Endothelial cell of umbilical vein (primary cell): Measurements from ENCODE around the gene C5orf58. TPM values are rescaled to one million over a fixed set of nuclear protein-coding genes. Genes with fewer than 3 reads are reported as not detected.

ENCODE experiments used
- BruUV-seq: library from RNA; stranded (reverse); fragments of 400-500 nt; replicated peaks from 2 replicates; lab custom pipeline; 2021; lab: Mats Ljungman, UMichigan
- CTCF ChIA-PET: fragments of 300-600, 350-600 bp; sonication (Branson Sonifier 250); formaldehyde crosslinking; loops from one replicate; lab custom pipeline; 2021; ENCODE audit warnings: antibody characterized with exemption, inconsistent platforms; lab: Charles Lee
- POLR2A ChIA-PET: fragments of 300-600, 350-600 bp; sonication (Branson Sonifier 250); formaldehyde crosslinking; loops from one replicate; lab custom pipeline; 2021; ENCODE audit warnings: antibody characterized with exemption, inconsistent platforms; lab: Charles Lee
- DNase-seq: peaks from one replicate; pipeline ENCODE4 v3.0.0-alpha.2; 2011; ENCODE audit warnings: low read depth, low spot score
- FAIRE-seq: peaks from 2 replicates; lab custom pipeline; 2011; peaks lifted over from hg19 to GRCh38; lab: Jason Lieb, UNC
- H2AFZ ChIP-seq: 2 replicates; pipeline ENCODE4 v1.6.0; 2012; ENCODE audit warnings: low read depth, low read length, control low read depth, inconsistent platforms
- H3K27ac ChIP-seq: 2 replicates; pipeline ENCODE4 v1.5.1; 2011; ENCODE audit warnings: low read depth, mild to moderate bottlenecking, control low read depth, low read length, moderate library complexity; ENCODE audit not compliant: insufficient read depth
- H3K27me3 ChIP-seq, 2 experiments: 2 replicates each; pipeline versions ENCODE4 v1.6.0 to v1.6.1; 2011; ENCODE audit warnings: low read length in 2 of 2, mixed read lengths in 1 of 2; ENCODE audit not compliant: control insufficient read depth in 2 of 2, insufficient read depth in 2 of 2
- H3K36me3 ChIP-seq, 2 experiments: 2 replicates in 1 of 2; 3 replicates in 1 of 2; pipeline ENCODE4 v1.5.1; 2011; ENCODE audit warnings: low read length in 2 of 2, mild to moderate bottlenecking in 1 of 2, moderate library complexity in 1 of 2; ENCODE audit not compliant: control insufficient read depth in 2 of 2, insufficient read depth in 2 of 2; ENCODE audit errors: extremely low read depth in 1 of 2
- H3K4me1 ChIP-seq: 3 replicates; pipeline ENCODE4 v1.5.1; 2011; ENCODE audit warnings: mild to moderate bottlenecking, low read length; ENCODE audit not compliant: control insufficient read depth, insufficient read depth; ENCODE audit errors: extremely low read depth
- H3K4me2 ChIP-seq: 2 replicates; pipeline ENCODE4 v1.6.1; 2011; ENCODE audit warnings: low read length, control low read depth, mixed read lengths; ENCODE audit not compliant: insufficient read depth
- H3K4me3 ChIP-seq, 3 experiments: fragments of 200-600 bp in 1 of 3; sonication (generic), shearing (Covaris generic) in 1 of 3; replicated peaks in 1 of 3; 2 replicates each; pipeline ENCODE4 v1.5.1; 2011 to 2016; ENCODE audit warnings: control low read depth in 3 of 3, low read length in 3 of 3, mild to moderate bottlenecking in 2 of 3, inconsistent platforms in 1 of 3, low read depth in 1 of 3, moderate library complexity in 1 of 3; ENCODE audit not compliant: insufficient read depth in 1 of 3
- H3K79me2 ChIP-seq: 2 replicates; pipeline ENCODE4 v1.6.0; 2012; ENCODE audit warnings: low read length, inconsistent platforms; ENCODE audit not compliant: control insufficient read depth, insufficient read depth
- H3K9ac ChIP-seq: replicated peaks from 2 replicates; pipeline ENCODE3; 2011; ENCODE audit warnings: low read length, control low read depth; ENCODE audit not compliant: insufficient read depth; ENCODE audit errors: extremely low read depth
- H3K9me1 ChIP-seq: replicated peaks from 3 replicates; pipeline ENCODE4 v1.6.0; 2011; ENCODE audit warnings: mild to moderate bottlenecking, low read length; ENCODE audit not compliant: control insufficient read depth, insufficient read depth; ENCODE audit errors: extremely low read depth
- H3K9me3 ChIP-seq: replicated peaks from 2 replicates; pipeline ENCODE4 v1.5.1; 2012; ENCODE audit warnings: low read length, inconsistent platforms; ENCODE audit not compliant: control insufficient read depth, insufficient read depth
- H4K20me1 ChIP-seq: replicated peaks from 2 replicates; pipeline ENCODE3; 2011; ENCODE audit warnings: mild to moderate bottlenecking, low read length; ENCODE audit not compliant: control insufficient read depth, insufficient read depth; ENCODE audit errors: extremely low read depth
- CTCF ChIP-seq, 2 donors: IDR thresholded peaks; 1 replicate in 1 of 2; 2 replicates in 1 of 2; pipeline ENCODE4 v1.5.1; 2011; ENCODE audit warnings: low read length in 2 of 2, mild to moderate bottlenecking in 2 of 2, moderate library complexity in 2 of 2, control low read depth in 1 of 2, inconsistent platforms in 1 of 2, low read depth in 1 of 2; ENCODE audit not compliant: insufficient read depth in 1 of 2; ENCODE audit errors: extremely low read depth in 1 of 2
- EZH2 ChIP-seq: IDR thresholded peaks from 2 replicates; pipeline ENCODE4 v1.6.1; 2012; ENCODE audit warnings: borderline replicate concordance, low read depth, mild to moderate bottlenecking, moderate library complexity, low read length, inconsistent platforms; ENCODE audit not compliant: severe bottlenecking
- FOS ChIP-seq: IDR thresholded peaks from 2 replicates; pipeline ENCODE4 v1.6.1; 2011; ENCODE audit warnings: mild to moderate bottlenecking, low read length, moderate library complexity, borderline replicate concordance; ENCODE audit not compliant: insufficient read depth
- GATA2 ChIP-seq: IDR thresholded peaks from 2 replicates; pipeline ENCODE4 v1.7.0; 2011; ENCODE audit warnings: low read depth, mild to moderate bottlenecking, moderate library complexity, mixed read lengths, low read length; ENCODE audit not compliant: insufficient read length, insufficient read depth
- JUN ChIP-seq: IDR thresholded peaks from 2 replicates; pipeline ENCODE4 v1.6.1; 2011; ENCODE audit warnings: borderline replicate concordance, low read depth; ENCODE audit not compliant: insufficient read length, insufficient read depth
- MAX ChIP-seq: IDR thresholded peaks from 2 replicates; pipeline ENCODE4 v1.6.1; 2011; ENCODE audit not compliant: insufficient read depth, insufficient read length
- MYC ChIP-seq: IDR thresholded peaks from one replicate; pipeline ENCODE4 v1.6.1; 2011; ENCODE audit warnings: mild to moderate bottlenecking, low read depth, low read length
- POLR2A ChIP-seq: IDR thresholded peaks from 2 replicates; pipeline ENCODE4 v1.6.1; 2012; ENCODE audit warnings: low read depth, mild to moderate bottlenecking, control low read depth, low read length
- POLR2AphosphoS5 ChIP-seq: IDR thresholded peaks from 2 replicates; pipeline ENCODE4 v1.6.1; 2012; ENCODE audit warnings: low read depth, mild to moderate bottlenecking, control low read depth, low read length, moderate library complexity; ENCODE audit not compliant: insufficient read depth
- dilution Hi-C: fragments of 300-500 bp; cut with MboI; formaldehyde crosslinking; loops from one replicate; pipeline ENCODE4 v1.15.0; 2019; ENCODE audit warnings: low sequenced_read_pairs; ENCODE audit not compliant: extremely low pct_ligation_motif_present
- intact Hi-C: fragments of 100-400 bp; cut with micrococcal nuclease; formaldehyde crosslinking; loops from one replicate; pipeline ENCODE4 v1.10.0; 2022
- polyA plus RNA-seq, 4 experiments: library from polyadenylated mRNA; depleted of rRNA in 3 of 4; stranded (reverse) in 3 of 4; unstranded in 1 of 4; fragments of >200 nt; gene quantifications; 2 replicates each; pipeline versions ENCODE4 v1.2.1 to v1.2.3, GENCODE V29; 2011 to 2012; ENCODE audit warnings: missing spikeins in 1 of 4
- total RNA-seq: library from RNA; stranded (reverse); gene quantifications from 2 replicates; pipeline ENCODE4 v1.2.3, GENCODE V29; 2021

Gene C5orf58
- total and polyA plus RNA-seq, 2 donors (not counting 3 experiments of a cell fraction or from before 2014, with no cell fraction given): not detected

GRCh38 chr5:170192829-170193228 lies 40.0 kb upstream of the C5orf58 start:
- BruUV-seq: no TSS peak
- no peak for FAIRE-seq
- Histone ChIP-seq H3K36me3 (no peaks in the 10 kb centered on the region), H3K4me2 (no peak overlapping the region), H2AFZ (no peak overlapping the region), H3K79me2 (no peaks in the 10 kb centered on the region), H4K20me1 (no peaks in the 10 kb centered on the region), H3K4me3 (no peak overlapping the region), H3K9me1 (no peaks in the 10 kb centered on the region), H3K27ac (no peak overlapping the region), H3K9ac (no peak overlapping the region), H3K9me3 (no peaks in the 10 kb centered on the region), H3K4me1 (no peaks in the 10 kb centered on the region), H3K27me3 (peaks cover 6 to 9% of the 10 kb centered on the region in 2 experiments)
- POLR2A ChIA-PET: no interaction called here
- intact Hi-C loops (no loop called here), dilution Hi-C loops (loop anchor here (25.0 kb wide), 1 partner anchor 106 kb away; no protein-coding TSS in a partner anchor)
- TF ChIP-seq MAX: no peak
- TF ChIP-seq CTCF (IDR thresholded peaks at IDR 0.05; ENCODE audit: extremely low read depth in 1 of 2, insufficient read depth in 1 of 2, low read depth in 1 of 2, low read length in 2 of 2): no peak
- TF ChIP-seq FOS: no peak
- TF ChIP-seq GATA2: no peak
- no peak for TF ChIP-seq EZH2
- TF ChIP-seq POLR2AphosphoS5: no peak
- no peak for TF ChIP-seq MYC
- no peak for TF ChIP-seq POLR2A
- TF ChIP-seq JUN: no peak
- CTCF ChIA-PET: interaction anchor here (1.3 to 4.3 kb wide), 2 partner anchors 9 to 23 kb away, joined by 4 to 13 read pairs; no protein-coding TSS in a partner anchor
- no peak for DNase-seq
